NT2/D1 (cell line): Measurements from ENCODE around the gene NR2F1-AS1.

Source experiments
- SUZ12 ChIP-seq: IDR thresholded peaks from 2 replicates; pipeline ENCODE4 v1.6.1; 2011; ENCODE audit not compliant: insufficient read length, insufficient read depth; ENCODE audit errors: extremely low read depth
- YY1 ChIP-seq: IDR thresholded peaks from 2 replicates; pipeline ENCODE4 v1.6.1; 2011; ENCODE audit not compliant: insufficient read length, insufficient read depth

GRCh38 chr5:93462916-93463315 lies 118.1 kb downstream of the NR2F1-AS1 start:
- no peak for TF ChIP-seq YY1
- TF ChIP-seq SUZ12, result no peak
